Measurements from ENCODE around the gene LSM12.

DNA sequence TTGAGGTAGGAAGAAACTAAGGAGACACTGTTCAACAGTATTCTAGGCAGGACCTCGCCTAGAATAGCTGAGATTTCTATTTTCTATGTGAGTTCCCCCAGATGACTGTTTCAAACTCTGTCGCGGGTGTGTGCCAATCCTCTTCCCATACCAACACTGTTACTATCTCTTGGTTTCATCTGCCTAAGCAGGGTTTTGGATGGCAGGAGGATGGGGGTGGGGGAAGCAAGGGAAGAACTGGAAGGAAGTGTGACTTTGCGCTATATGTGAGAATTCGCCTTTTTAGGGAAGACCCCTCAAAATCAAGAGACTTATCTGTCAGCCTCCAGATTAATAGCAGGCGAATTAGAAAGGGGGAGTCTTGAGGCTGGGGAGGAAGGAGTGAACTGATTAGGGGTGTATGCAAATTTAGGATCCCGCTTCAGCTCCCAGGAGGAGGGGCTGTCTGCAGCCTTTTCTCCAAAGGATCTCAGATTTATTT lies 3.5 kb upstream of the LSM12 start:
- TF ChIP-seq POLR2A (IDR thresholded peaks at IDR 0.05), result no peak
- TF ChIP-seq, protein P1, sequence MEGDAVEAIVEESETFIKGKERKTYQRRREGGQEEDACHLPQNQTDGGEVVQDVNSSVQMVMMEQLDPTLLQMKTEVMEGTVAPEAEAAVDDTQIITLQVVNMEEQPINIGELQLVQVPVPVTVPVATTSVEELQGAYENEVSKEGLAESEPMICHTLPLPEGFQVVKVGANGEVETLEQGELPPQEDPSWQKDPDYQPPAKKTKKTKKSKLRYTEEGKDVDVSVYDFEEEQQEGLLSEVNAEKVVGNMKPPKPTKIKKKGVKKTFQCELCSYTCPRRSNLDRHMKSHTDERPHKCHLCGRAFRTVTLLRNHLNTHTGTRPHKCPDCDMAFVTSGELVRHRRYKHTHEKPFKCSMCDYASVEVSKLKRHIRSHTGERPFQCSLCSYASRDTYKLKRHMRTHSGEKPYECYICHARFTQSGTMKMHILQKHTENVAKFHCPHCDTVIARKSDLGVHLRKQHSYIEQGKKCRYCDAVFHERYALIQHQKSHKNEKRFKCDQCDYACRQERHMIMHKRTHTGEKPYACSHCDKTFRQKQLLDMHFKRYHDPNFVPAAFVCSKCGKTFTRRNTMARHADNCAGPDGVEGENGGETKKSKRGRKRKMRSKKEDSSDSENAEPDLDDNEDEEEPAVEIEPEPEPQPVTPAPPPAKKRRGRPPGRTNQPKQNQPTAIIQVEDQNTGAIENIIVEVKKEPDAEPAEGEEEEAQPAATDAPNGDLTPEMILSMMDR (IDR thresholded peaks at IDR 0.05), result no peak

All from uterus (tissue), 2 donors.